ENCODE results near the gene DDX42.
A peak's percentile ranks its signal among the peaks of the same experiment; 100 is the strongest.

DDX42 gene

DNA sequence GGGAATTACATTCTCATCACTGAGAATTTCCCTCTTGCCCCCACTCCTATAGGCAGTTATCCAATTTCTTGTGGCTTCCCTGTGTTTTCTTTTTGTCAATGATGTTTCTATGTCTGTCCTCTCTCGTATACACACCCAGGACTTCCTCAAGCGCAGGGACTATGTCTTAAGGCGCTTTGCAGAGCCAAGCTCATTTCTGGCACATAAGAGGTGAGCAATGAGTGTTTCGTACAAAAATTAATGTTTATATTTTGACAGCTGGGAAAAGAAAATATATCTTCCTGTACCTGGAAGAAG, 947 bp downstream of the DDX42 start:
- Histone ChIP-seq H3K9ac (ENCODE audit: low read length in 5 of 5) (peak overlapping the region; percentile 91 to 97 (median 95)), H3K27me3 (ENCODE audit: control insufficient read depth in 5 of 5, insufficient read depth in 4 of 5, low read length in 5 of 5) (peaks cover 0 to 6% (median 0%) of the 10 kb centered on the region in 5 donors), H3K4me3 (ENCODE audit: low read depth in 1 of 5, low read length in 5 of 5) (peak overlapping the region; percentile 74 to 96 (median 87)), H3K9me3 (ENCODE audit: control insufficient read depth in 5 of 5, low read length in 5 of 5) (no peaks in the 10 kb centered on the region), H3K36me3 (ENCODE audit: control insufficient read depth in 5 of 5, insufficient read depth in 5 of 5, low read length in 5 of 5) (peaks cover 4 to 14% (median 8%) of the 10 kb centered on the region in 5 donors), H3K4me1 (ENCODE audit: control insufficient read depth in 5 of 5, insufficient read depth in 5 of 5, low read length in 5 of 5) (peaks cover 20 to 49% (median 45%) of the 10 kb centered on the region in 5 donors), H3K27ac (ENCODE audit: low read depth, low read length) (peak overlapping the region; percentile 98)

DNA sequence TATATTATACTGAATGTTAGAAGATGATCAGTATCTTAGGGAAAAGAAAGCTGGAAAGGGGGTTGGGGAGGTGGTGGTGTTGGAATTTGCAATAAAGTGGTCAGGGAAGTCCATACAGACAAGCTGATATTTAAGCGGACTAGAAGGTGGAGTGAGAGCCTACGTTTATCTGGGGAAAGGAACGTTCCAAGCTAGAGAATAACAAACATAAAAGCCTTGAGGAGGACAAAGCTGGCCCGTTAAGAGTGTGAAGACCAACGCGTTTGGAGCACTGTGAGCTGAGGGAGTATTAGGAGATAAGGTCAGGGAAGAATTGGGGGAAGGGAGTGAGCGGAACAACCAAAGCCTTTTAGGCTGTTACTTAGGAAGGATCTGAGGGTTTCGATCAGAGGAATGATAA, 1.4 kb downstream of the DDX42 start:
- Histone ChIP-seq H3K27me3 (ENCODE audit: control insufficient read depth in 5 of 5, insufficient read depth in 4 of 5, low read length in 5 of 5) (peaks cover 0 to 6% (median 0%) of the 10 kb centered on the region in 5 donors), H3K36me3 (ENCODE audit: control insufficient read depth in 5 of 5, insufficient read depth in 5 of 5, low read length in 5 of 5) (peaks cover 4 to 14% (median 8%) of the 10 kb centered on the region in 5 donors), H3K27ac (ENCODE audit: low read depth, low read length) (peak overlapping the region; percentile 98), H3K9me3 (ENCODE audit: control insufficient read depth in 5 of 5, low read length in 5 of 5) (no peaks in the 10 kb centered on the region), H3K4me3 (ENCODE audit: low read depth in 1 of 5, low read length in 5 of 5) (peak overlapping the region; percentile 74 to 96 (median 87)), H3K9ac (ENCODE audit: low read length in 5 of 5) (peak overlapping the region; percentile 91 to 97 (median 95)), H3K4me1 (ENCODE audit: control insufficient read depth in 5 of 5, insufficient read depth in 5 of 5, low read length in 5 of 5) (peaks cover 20 to 44% (median 40%) of the 10 kb centered on the region in 5 donors)

DNA sequence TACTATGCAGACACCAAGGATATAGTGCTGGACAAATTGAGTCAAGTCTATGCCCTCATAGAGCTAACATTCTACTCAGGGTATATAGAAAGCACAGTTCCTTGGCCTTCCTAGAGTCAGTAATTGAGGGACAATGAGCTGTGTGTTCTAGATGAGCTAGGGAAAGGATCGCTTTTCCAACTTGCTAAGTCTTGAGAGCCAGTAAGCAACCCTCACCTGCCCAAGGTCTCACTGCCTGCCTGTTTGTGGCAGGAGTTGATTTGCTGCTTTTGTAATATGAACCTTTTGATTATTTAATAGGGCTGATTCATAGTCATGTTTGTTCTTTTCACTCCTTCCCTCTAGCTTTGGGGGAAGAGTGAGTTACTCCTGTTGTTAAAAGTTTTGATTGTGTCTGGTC, 6.5 kb downstream of the DDX42 start:
- Histone ChIP-seq H3K27ac (ENCODE audit: low read depth, low read length) (no peak overlapping the region), H3K27me3 (ENCODE audit: control insufficient read depth in 5 of 5, insufficient read depth in 4 of 5, low read length in 5 of 5) (no peaks in the 10 kb centered on the region), H3K9me3 (ENCODE audit: control insufficient read depth in 5 of 5, low read length in 5 of 5) (no peaks in the 10 kb centered on the region), H3K4me3 (ENCODE audit: low read depth in 1 of 5, low read length in 5 of 5) (no peak overlapping the region), H3K4me1 (ENCODE audit: control insufficient read depth in 5 of 5, insufficient read depth in 5 of 5, low read length in 5 of 5) (peaks cover 2 to 24% (median 13%) of the 10 kb centered on the region in 5 donors), H3K9ac (ENCODE audit: low read length in 5 of 5) (no peak overlapping the region), H3K36me3 (ENCODE audit: control insufficient read depth in 5 of 5, insufficient read depth in 5 of 5, low read length in 5 of 5) (peaks cover 10 to 23% (median 12%) of the 10 kb centered on the region in 5 donors)

DNA sequence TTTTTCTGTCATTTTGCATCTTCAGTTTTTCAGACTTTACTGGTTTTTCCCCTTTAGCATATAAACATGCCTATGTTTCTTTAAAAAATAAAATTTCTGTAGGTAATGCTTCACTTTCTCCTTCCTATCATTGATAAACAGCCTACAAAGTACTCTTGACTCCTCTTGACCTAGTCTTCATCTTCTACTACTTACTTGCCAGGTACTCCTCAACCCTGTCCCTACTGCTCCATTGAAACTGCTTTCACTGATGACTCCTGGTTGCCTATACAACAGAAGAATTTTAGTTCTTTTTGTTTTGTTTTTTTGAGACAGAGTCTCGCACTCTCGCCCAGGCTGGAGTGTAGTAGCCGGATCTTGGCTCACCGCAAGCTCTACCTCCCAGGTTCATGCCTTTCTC, 7.0 kb downstream of the DDX42 start:
- Histone ChIP-seq H3K36me3 (ENCODE audit: control insufficient read depth in 5 of 5, insufficient read depth in 5 of 5, low read length in 5 of 5) (peaks cover 10 to 23% (median 15%) of the 10 kb centered on the region in 5 donors), H3K9ac (ENCODE audit: low read length in 5 of 5) (no peak overlapping the region), H3K9me3 (ENCODE audit: control insufficient read depth in 5 of 5, low read length in 5 of 5) (no peaks in the 10 kb centered on the region), H3K27me3 (ENCODE audit: control insufficient read depth in 5 of 5, insufficient read depth in 4 of 5, low read length in 5 of 5) (no peaks in the 10 kb centered on the region), H3K27ac (ENCODE audit: low read depth, low read length) (no peak overlapping the region), H3K4me1 (ENCODE audit: control insufficient read depth in 5 of 5, insufficient read depth in 5 of 5, low read length in 5 of 5) (peaks cover 1 to 19% (median 8%) of the 10 kb centered on the region in 5 donors), H3K4me3 (ENCODE audit: low read depth in 1 of 5, low read length in 5 of 5) (no peak overlapping the region)

DNA sequence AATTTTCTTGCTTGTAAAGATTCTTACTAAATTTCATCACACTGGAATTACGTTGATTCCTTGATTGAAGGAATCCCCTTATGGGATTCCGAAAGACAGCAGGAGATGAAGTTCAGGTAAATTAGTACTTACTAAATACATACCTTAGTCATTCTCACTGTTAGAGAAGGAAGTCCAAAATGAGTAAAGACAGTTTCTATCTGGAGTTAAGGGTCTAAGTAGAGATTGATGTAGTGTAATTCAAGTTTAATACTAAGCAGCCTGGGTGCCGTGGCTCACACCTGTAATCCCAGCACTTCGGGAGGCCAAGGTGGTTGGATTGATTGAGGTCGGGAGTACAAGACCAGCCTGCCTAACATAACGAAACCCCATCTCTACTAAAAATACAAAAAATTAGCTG, 9.6 kb downstream of the DDX42 start:
- no peak overlapping the region for H3K4me3 ChIP-seq (ENCODE audit: low read depth in 1 of 5, low read length in 5 of 5)
- no peak overlapping the region for H3K27ac ChIP-seq (ENCODE audit: low read depth, low read length)
- H3K36me3 ChIP-seq (ENCODE audit: control insufficient read depth in 5 of 5, insufficient read depth in 5 of 5, low read length in 5 of 5), result peaks cover 10 to 35% (median 24%) of the 10 kb centered on the region in 5 donors
- peaks cover 0 to 7% (median 5%) of the 10 kb centered on the region in 5 donors for H3K4me1 ChIP-seq (ENCODE audit: control insufficient read depth in 5 of 5, insufficient read depth in 5 of 5, low read length in 5 of 5)
- no peak overlapping the region for H3K9ac ChIP-seq (ENCODE audit: low read length in 5 of 5)
- no peaks in the 10 kb centered on the region for H3K27me3 ChIP-seq (ENCODE audit: control insufficient read depth in 5 of 5, insufficient read depth in 4 of 5, low read length in 5 of 5)
- no peaks in the 10 kb centered on the region for H3K9me3 ChIP-seq (ENCODE audit: control insufficient read depth in 5 of 5, low read length in 5 of 5)

DNA sequence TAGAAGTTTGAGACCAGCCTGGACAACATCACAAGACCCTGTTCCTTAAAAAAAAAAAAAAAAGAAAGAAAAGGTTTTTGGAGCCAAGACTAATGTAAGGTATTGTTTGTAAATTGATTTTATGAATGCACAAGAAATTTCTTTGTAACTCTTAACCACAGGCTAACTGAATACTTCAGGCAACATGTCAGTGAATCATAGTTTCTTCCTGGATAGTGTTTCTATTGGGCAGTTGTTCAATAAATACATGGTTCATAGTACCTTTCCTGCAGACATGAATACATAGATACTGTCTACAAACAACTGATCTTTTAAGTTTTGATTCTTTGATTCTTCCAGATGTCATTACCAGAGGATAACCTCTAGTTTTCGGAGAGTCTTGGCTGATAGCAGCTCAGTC, 11.6 kb downstream of the DDX42 start:
- no peak overlapping the region for H3K27ac ChIP-seq (ENCODE audit: low read depth, low read length)
- no peak overlapping the region for H3K9ac ChIP-seq (ENCODE audit: low read length in 5 of 5)
- H3K9me3 ChIP-seq (ENCODE audit: control insufficient read depth in 5 of 5, low read length in 5 of 5), result no peaks in the 10 kb centered on the region
- no peak overlapping the region for H3K4me3 ChIP-seq (ENCODE audit: low read depth in 1 of 5, low read length in 5 of 5)
- no peaks in the 10 kb centered on the region for H3K27me3 ChIP-seq (ENCODE audit: control insufficient read depth in 5 of 5, insufficient read depth in 4 of 5, low read length in 5 of 5)
- H3K4me1 ChIP-seq (ENCODE audit: control insufficient read depth in 5 of 5, insufficient read depth in 5 of 5, low read length in 5 of 5), result peaks cover 0 to 8% (median 1%) of the 10 kb centered on the region in 5 donors
- peaks cover 10 to 46% (median 36%) of the 10 kb centered on the region in 5 donors for H3K36me3 ChIP-seq (ENCODE audit: control insufficient read depth in 5 of 5, insufficient read depth in 5 of 5, low read length in 5 of 5)

DNA sequence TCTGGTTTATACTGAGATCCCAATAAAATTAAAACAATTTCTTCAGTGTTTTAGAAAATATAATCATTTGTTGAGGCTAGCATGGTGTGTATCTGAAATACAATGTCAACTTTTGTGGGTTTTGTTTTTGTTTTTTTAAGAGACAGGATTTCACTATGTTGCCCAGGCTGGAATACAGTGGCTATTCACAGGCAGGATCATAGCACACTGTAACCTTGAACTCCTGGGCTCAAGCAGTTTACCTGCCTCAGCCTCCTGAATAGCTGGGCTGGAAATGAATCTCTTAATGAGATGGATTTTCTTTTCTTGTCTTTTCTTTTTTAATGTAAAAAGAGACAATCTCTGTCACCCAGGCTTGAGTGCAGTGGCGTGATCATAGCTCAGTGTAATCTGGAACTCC, 12.1 kb downstream of the DDX42 start:
- Histone ChIP-seq H3K4me1 (ENCODE audit: control insufficient read depth in 5 of 5, insufficient read depth in 5 of 5, low read length in 5 of 5) (peaks cover 0 to 8% (median 0%) of the 10 kb centered on the region in 5 donors), H3K4me3 (ENCODE audit: low read depth in 1 of 5, low read length in 5 of 5) (no peak overlapping the region), H3K27ac (ENCODE audit: low read depth, low read length) (no peak overlapping the region), H3K36me3 (ENCODE audit: control insufficient read depth in 5 of 5, insufficient read depth in 5 of 5, low read length in 5 of 5) (peaks cover 10 to 48% (median 39%) of the 10 kb centered on the region in 5 donors), H3K9ac (ENCODE audit: low read length in 5 of 5) (no peak overlapping the region), H3K9me3 (ENCODE audit: control insufficient read depth in 5 of 5, low read length in 5 of 5) (no peaks in the 10 kb centered on the region), H3K27me3 (ENCODE audit: control insufficient read depth in 5 of 5, insufficient read depth in 4 of 5, low read length in 5 of 5) (no peaks in the 10 kb centered on the region)

DNA sequence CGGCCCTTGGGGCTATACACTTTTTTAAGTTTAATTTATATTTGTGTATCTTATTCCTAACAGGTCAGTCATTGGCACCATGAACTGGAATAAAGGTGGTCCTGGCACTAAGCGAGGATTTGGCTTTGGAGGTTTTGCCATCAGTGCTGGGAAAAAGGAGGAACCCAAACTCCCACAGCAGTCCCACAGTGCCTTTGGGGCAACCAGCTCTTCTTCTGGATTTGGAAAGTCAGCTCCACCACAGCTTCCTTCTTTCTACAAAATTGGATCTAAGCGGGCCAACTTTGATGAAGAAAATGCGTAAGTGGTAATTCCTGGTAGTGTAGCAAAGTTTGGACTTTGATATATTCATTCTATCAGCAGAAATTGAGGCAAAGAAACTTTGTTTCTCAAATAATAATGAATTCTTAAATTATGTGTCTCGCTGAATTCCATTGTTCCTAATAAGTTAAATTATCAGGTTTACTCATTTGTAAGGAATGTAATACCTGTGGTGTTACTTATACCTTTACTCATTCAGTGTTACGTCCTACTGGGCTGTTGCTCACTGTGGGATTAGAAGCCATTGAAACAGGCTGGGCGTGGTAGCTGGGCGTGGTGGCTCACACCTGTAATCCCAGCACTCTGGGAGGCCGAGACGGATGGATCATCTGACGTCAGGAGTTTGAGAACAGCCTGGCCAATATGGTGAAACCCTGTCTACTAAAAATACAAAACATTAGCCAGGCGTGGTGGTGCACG, 13.2 kb downstream of the DDX42 start:
- H3K27ac ChIP-seq (ENCODE audit: low read depth, low read length), result no peak overlapping the region
- H3K36me3 ChIP-seq (ENCODE audit: control insufficient read depth in 5 of 5, insufficient read depth in 5 of 5, low read length in 5 of 5), result peaks cover 12 to 48% (median 42%) of the 10 kb centered on the region in 5 donors
- H3K4me3 ChIP-seq (ENCODE audit: low read depth in 1 of 5, low read length in 5 of 5), result no peak overlapping the region
- H3K9me3 ChIP-seq (ENCODE audit: control insufficient read depth in 5 of 5, low read length in 5 of 5), result no peaks in the 10 kb centered on the region
- no peaks in the 10 kb centered on the region for H3K27me3 ChIP-seq (ENCODE audit: control insufficient read depth in 5 of 5, insufficient read depth in 4 of 5, low read length in 5 of 5)
- peaks cover 0 to 7% (median 0%) of the 10 kb centered on the region in 5 donors for H3K4me1 ChIP-seq (ENCODE audit: control insufficient read depth in 5 of 5, insufficient read depth in 5 of 5, low read length in 5 of 5)
- no peak overlapping the region for H3K9ac ChIP-seq (ENCODE audit: low read length in 5 of 5)

DNA sequence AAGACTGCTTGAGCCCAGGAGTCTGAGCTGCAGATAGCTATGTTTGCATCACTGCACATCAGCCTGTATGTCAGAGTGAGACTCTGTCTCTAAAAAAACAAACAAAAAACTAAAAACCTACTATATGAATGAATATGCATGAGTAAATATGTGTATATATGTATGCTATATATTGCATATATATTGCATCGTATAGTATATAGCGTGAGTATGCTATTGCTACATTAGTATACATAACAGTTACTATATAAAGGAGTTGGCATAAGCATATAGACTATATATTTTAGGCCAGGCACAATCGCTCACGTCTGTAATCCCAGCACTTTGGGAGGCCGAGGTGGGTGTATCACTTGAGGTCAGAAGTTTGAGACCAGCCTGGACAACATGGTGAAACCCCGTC, 16.1 kb downstream of the DDX42 start:
- Histone ChIP-seq H3K27ac (ENCODE audit: low read depth, low read length) (no peak overlapping the region), H3K4me1 (ENCODE audit: control insufficient read depth in 5 of 5, insufficient read depth in 5 of 5, low read length in 5 of 5) (peaks cover 0 to 3% (median 0%) of the 10 kb centered on the region in 5 donors), H3K36me3 (ENCODE audit: control insufficient read depth in 5 of 5, insufficient read depth in 5 of 5, low read length in 5 of 5) (peaks cover 22 to 64% (median 59%) of the 10 kb centered on the region in 5 donors), H3K9ac (ENCODE audit: low read length in 5 of 5) (no peak overlapping the region), H3K27me3 (ENCODE audit: control insufficient read depth in 5 of 5, insufficient read depth in 4 of 5, low read length in 5 of 5) (no peaks in the 10 kb centered on the region), H3K9me3 (ENCODE audit: control insufficient read depth in 5 of 5, low read length in 5 of 5) (no peaks in the 10 kb centered on the region), H3K4me3 (ENCODE audit: low read depth in 1 of 5, low read length in 5 of 5) (no peak overlapping the region)

DNA sequence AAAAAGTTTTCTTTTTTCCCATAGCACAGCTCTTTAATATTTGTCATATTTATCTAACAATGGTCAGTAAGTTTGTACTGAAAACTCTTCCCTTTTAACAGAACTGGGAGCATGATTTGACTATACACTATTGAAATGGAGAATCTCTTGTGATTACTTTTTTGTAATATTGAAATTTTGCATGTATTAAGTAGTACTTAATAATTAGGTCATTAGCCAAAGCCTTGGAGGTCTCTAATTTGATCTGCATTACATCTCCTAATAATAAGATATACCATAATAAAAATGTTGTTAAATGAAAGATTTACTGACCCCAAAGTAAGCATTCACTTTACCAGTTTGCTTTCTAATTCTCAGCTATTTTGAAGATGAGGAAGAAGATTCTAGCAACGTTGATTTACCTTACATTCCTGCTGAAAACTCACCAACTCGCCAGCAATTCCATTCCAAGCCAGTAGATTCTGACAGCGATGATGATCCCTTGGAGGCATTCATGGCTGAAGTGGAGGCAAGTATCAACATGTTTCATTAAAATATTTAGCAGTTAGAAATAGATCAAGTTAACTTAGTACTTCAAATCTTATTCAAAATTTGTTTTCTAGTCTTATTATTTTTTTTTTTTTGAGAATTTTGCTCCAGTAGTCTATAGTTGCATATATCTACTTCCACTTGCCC, 18.2 kb downstream of the DDX42 start:
- no peak overlapping the region for H3K4me3 ChIP-seq (ENCODE audit: low read depth in 1 of 5, low read length in 5 of 5)
- H3K27ac ChIP-seq (ENCODE audit: low read depth, low read length), result no peak overlapping the region
- H3K4me1 ChIP-seq (ENCODE audit: control insufficient read depth in 5 of 5, insufficient read depth in 5 of 5, low read length in 5 of 5), result peaks cover 0 to 3% (median 0%) of the 10 kb centered on the region in 5 donors
- no peaks in the 10 kb centered on the region for H3K27me3 ChIP-seq (ENCODE audit: control insufficient read depth in 5 of 5, insufficient read depth in 4 of 5, low read length in 5 of 5)
- H3K9ac ChIP-seq (ENCODE audit: low read length in 5 of 5), result no peak overlapping the region
- H3K36me3 ChIP-seq (ENCODE audit: control insufficient read depth in 5 of 5, insufficient read depth in 5 of 5, low read length in 5 of 5), result peaks cover 25 to 81% (median 68%) of the 10 kb centered on the region in 5 donors
- H3K9me3 ChIP-seq (ENCODE audit: control insufficient read depth in 5 of 5, low read length in 5 of 5), result no peaks in the 10 kb centered on the region

Data from subcutaneous abdominal adipose tissue (tissue), 5 donors.